ENCODE results near the gene POU6F1. TPM values are rescaled to one million over a fixed set of nuclear protein-coding genes. Genes with fewer than 3 reads are reported as not detected.

Gene POU6F1
- total RNA-seq (2022; extraction: Qiagen RNA extraction; ENCODE audit: low read depth), result 1.2 to 2.8 TPM (median 2.1 TPM) in 5 replicates

GRCh38 chr12:51217968-51218606 is at the start of gene POU6F1:
Gene POU6F1 (minus strand): TSS chr12:51218062. CDS start chr12:51206836, 11,226 bp downstream.

GRCh38 chr12:51238510-51239334 is 20.9 kb upstream of the POU6F1 start, which contains the start of gene DAZAP2:
Gene DAZAP2 (plus strand): TSS chr12:51238826. CDS start chr12:51238908, 82 bp downstream.

GRCh38 chr12:51172515-51173431 is 45.1 kb downstream of the POU6F1 start, which contains the start of gene TFCP2:
Gene TFCP2 (minus strand): TSS chr12:51173135. CDS start chr12:51172422, 713 bp downstream.

Other genes starting within 250 kb of the POU6F1 start
- 15.0 to 24.1 TPM (median 22.6 TPM) in 5 replicates for gene SLC11A2, start 191.7 kb downstream of the POU6F1 start, total RNA-seq (2022; extraction: Qiagen RNA extraction; ENCODE audit: low read depth)
- gene LETMD1, start 169.7 kb downstream of the POU6F1 start, total RNA-seq (2022; extraction: Qiagen RNA extraction; ENCODE audit: low read depth), result 23.9 to 27.0 TPM (median 24.3 TPM) in 5 replicates
- 10.7 to 14.2 TPM (median 13.1 TPM) in 5 replicates for gene CSRNP2, start 134.5 kb downstream of the POU6F1 start, total RNA-seq (2022; extraction: Qiagen RNA extraction; ENCODE audit: low read depth)
- 18.0 to 21.3 TPM (median 20.3 TPM) in 5 replicates for gene TFCP2, start 44.9 kb downstream of the POU6F1 start, total RNA-seq (2022; extraction: Qiagen RNA extraction; ENCODE audit: low read depth)
- gene DAZAP2, start 20.8 kb upstream of the POU6F1 start, total RNA-seq (2022; extraction: Qiagen RNA extraction; ENCODE audit: low read depth), result 302 to 342 TPM (median 331 TPM) in 5 replicates
- gene SMAGP, start 52.4 kb upstream of the POU6F1 start, total RNA-seq (2022; extraction: Qiagen RNA extraction; ENCODE audit: low read depth), result 27.0 to 32.8 TPM (median 31.8 TPM) in 5 replicates
- 0.14 to 0.18 TPM (median 0.17 TPM) in 3 of 5 replicates, not detected in the others for gene BIN2, start 106.1 kb upstream of the POU6F1 start, total RNA-seq (2022; extraction: Qiagen RNA extraction; ENCODE audit: low read depth)
- gene CELA1, start 128.6 kb upstream of the POU6F1 start, total RNA-seq (2022; extraction: Qiagen RNA extraction; ENCODE audit: low read depth), result not detected in 5 replicates
- 2.8 to 3.7 TPM (median 3.4 TPM) in 5 replicates for gene GALNT6, start 173.3 kb upstream of the POU6F1 start, total RNA-seq (2022; extraction: Qiagen RNA extraction; ENCODE audit: low read depth)
- gene SLC4A8, start 206.8 kb upstream of the POU6F1 start, total RNA-seq (2022; extraction: Qiagen RNA extraction; ENCODE audit: low read depth), result 0.67 to 2.7 TPM (median 1.3 TPM) in 5 replicates